ENCODE data around the gene BLM. TPM values are rescaled to one million over a fixed set of nuclear protein-coding genes. Genes with fewer than 3 reads are reported as not detected.

BLM gene
- total RNA-seq, 1 experiment from 2014 or later = 41.3 TPM

DNA sequence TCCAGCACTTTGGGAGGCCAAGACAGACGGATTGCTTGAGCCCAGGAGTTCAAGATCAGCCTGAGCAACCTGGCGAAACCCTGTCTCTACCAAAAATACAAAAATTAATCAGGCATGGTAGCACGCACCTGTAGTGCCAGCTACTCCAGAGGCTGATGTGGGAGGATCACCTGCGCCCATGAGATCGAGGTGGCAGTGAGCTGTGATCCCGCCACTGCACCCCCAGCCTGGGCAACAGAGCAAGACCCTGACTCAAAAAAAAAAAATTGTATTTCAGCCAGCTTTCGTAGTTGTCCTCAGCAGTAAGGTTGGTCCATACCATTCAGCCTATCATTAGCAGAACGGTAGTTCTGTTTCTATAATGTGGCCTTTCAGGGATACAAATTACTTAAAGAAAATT, 84.7 kb downstream of the BLM start:
- Histone ChIP-seq H3K23ac (ENCODE audit: insufficient read length, low read depth, low read length) (no peak overlapping the region), H3K9ac (ENCODE audit: extremely low read depth, insufficient read length, low read length) (no peak overlapping the region), H3K79me1 (ENCODE audit: insufficient read depth, low read depth, low read length, poor library complexity, severe bottlenecking) (no peaks in the 10 kb centered on the region), H2AFZ (ENCODE audit: low read length) (no peak overlapping the region), H2BK12ac (ENCODE audit: insufficient read length, low read depth, low read length) (no peak overlapping the region), H2BK20ac (ENCODE audit: low read depth, low read length, poor library complexity, severe bottlenecking) (no peak overlapping the region), H3K56ac (ENCODE audit: insufficient read length, low read depth, low read length) (no peak overlapping the region), H3K23me2 (ENCODE audit: insufficient read length, low read depth, low read length, poor library complexity, severe bottlenecking) (no peaks in the 10 kb centered on the region), H3K27ac (ENCODE audit: insufficient read length, low read depth, low read length) (no peak overlapping the region), H4K20me1 (ENCODE audit: control insufficient read depth, insufficient read depth, insufficient read length) (no peaks in the 10 kb centered on the region), H3K4me1 (ENCODE audit: insufficient read depth, low read length) (no peaks in the 10 kb centered on the region), H2BK120ac (ENCODE audit: low read depth, low read length, poor library complexity, severe bottlenecking) (no peak overlapping the region), H4K91ac (ENCODE audit: insufficient read length, low read depth, low read length) (no peak overlapping the region), H3K79me2 (ENCODE audit: insufficient read depth, low read length) (no peaks in the 10 kb centered on the region), H4K8ac (replicated peaks; ENCODE audit: insufficient read length, low read depth, low read length) (no peak overlapping the region), H2AK5ac (ENCODE audit: insufficient read length, low read length) (no peak overlapping the region), H3K9me3 (ENCODE audit: control insufficient read depth, low read depth, low read length) (no peaks in the 10 kb centered on the region), H4K5ac (ENCODE audit: insufficient read length, low read depth, low read length) (no peak overlapping the region), H2BK5ac (ENCODE audit: insufficient read length, low read length) (no peak overlapping the region), H3K18ac (ENCODE audit: insufficient read length, low read depth, low read length) (no peak overlapping the region), H3K14ac (ENCODE audit: insufficient read depth, low read length) (no peak overlapping the region), H3K4ac (ENCODE audit: low read depth, low read length) (no peak overlapping the region), H2BK15ac (ENCODE audit: low read depth, low read length) (no peak overlapping the region), H3K27me3 (ENCODE audit: insufficient read depth, low read length) (no peaks in the 10 kb centered on the region), H3T11ph (ENCODE audit: low read length) (no peak overlapping the region), H3K4me2 (ENCODE audit: insufficient read depth, insufficient read length, low read length) (no peak overlapping the region)
- no CpG with 5 or more reads among the region's 8 CpGs for WGBS (ENCODE audit: extremely low coverage, insufficient read length, low lambda C conversion rate)
- TF ChIP-seq, protein P1, sequence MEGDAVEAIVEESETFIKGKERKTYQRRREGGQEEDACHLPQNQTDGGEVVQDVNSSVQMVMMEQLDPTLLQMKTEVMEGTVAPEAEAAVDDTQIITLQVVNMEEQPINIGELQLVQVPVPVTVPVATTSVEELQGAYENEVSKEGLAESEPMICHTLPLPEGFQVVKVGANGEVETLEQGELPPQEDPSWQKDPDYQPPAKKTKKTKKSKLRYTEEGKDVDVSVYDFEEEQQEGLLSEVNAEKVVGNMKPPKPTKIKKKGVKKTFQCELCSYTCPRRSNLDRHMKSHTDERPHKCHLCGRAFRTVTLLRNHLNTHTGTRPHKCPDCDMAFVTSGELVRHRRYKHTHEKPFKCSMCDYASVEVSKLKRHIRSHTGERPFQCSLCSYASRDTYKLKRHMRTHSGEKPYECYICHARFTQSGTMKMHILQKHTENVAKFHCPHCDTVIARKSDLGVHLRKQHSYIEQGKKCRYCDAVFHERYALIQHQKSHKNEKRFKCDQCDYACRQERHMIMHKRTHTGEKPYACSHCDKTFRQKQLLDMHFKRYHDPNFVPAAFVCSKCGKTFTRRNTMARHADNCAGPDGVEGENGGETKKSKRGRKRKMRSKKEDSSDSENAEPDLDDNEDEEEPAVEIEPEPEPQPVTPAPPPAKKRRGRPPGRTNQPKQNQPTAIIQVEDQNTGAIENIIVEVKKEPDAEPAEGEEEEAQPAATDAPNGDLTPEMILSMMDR (conservative IDR thresholded peaks at IDR 0.05) = no peak
- Mint-ChIP-seq H3K27ac (no peak overlapping the region; a peak in 1 of 7 replicates), H3K27me3 (ENCODE audit: low read depth) (no peaks in the 10 kb centered on the region), H3K4me3 (no peak overlapping the region), H3K4me1 (no peaks in the 10 kb centered on the region), H3K9me3 (no peaks in the 10 kb centered on the region), H3K36me3 (ENCODE audit: insufficient read depth in 1 of 3, low read depth in 3 of 3) (peaks cover 3 to 42% (median 38%) of the 10 kb centered on the region in 3 experiments; a peak in 5 of 7 replicates)
- DNase-seq = no peak

Data from H9 (cell line).